ENCODE data around the gene TMIGD3. TPM values are rescaled to one million over a fixed set of nuclear protein-coding genes. Genes with fewer than 3 reads are reported as not detected.
A peak's percentile ranks its signal among the peaks of the same experiment; 100 is the strongest.

TMIGD3 gene
- total RNA-seq, 3 donors from 2014 or later = 0.87 to 5.0 (median 3.5) TPM

DNA sequence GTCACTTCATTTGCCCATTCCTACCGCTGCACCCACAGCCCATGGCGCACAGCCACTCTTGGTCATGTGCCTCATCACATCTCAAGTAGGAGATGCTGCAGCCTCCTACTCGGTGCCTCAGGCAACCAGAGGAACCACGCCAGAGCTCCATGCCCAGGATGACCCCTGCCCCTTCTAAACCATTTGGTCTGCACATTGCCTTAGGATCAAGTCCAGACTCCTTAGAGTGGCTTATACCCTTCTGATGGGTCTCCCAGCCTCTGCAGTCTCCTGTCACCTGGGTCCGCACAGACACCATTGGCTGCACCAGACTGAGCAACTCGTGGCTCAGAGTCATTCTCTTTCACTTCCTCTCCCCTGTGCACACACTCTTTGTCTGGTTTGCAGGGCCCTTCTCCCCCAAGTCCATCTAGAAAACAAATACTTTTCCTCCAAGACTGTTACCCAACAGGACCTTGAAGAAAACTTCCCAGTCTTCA is 2.2 kb upstream of the TMIGD3 start:
- Histone ChIP-seq H3K4me1 (ENCODE audit: low read depth) (peaks cover 20% of the 10 kb centered on the region), H3K36me3 (ENCODE audit: low read depth) (no peaks in the 10 kb centered on the region), H3K4me3 (no peak overlapping the region), H3K9me3 (no peaks in the 10 kb centered on the region)
- TF ChIP-seq, protein P1, sequence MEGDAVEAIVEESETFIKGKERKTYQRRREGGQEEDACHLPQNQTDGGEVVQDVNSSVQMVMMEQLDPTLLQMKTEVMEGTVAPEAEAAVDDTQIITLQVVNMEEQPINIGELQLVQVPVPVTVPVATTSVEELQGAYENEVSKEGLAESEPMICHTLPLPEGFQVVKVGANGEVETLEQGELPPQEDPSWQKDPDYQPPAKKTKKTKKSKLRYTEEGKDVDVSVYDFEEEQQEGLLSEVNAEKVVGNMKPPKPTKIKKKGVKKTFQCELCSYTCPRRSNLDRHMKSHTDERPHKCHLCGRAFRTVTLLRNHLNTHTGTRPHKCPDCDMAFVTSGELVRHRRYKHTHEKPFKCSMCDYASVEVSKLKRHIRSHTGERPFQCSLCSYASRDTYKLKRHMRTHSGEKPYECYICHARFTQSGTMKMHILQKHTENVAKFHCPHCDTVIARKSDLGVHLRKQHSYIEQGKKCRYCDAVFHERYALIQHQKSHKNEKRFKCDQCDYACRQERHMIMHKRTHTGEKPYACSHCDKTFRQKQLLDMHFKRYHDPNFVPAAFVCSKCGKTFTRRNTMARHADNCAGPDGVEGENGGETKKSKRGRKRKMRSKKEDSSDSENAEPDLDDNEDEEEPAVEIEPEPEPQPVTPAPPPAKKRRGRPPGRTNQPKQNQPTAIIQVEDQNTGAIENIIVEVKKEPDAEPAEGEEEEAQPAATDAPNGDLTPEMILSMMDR (IDR thresholded peaks at IDR 0.05) = no peak
- intact Hi-C loops (cut with DNase I, micrococcal nuclease) = loop anchor here in 1 of 2 donors (10.0 kb wide), 1 partner anchor 239 kb away; no protein-coding TSS in a partner anchor
- no peak for ATAC-seq
- DNase-seq = peak in 2 of 3 donors; percentile 33 to 56

DNA sequence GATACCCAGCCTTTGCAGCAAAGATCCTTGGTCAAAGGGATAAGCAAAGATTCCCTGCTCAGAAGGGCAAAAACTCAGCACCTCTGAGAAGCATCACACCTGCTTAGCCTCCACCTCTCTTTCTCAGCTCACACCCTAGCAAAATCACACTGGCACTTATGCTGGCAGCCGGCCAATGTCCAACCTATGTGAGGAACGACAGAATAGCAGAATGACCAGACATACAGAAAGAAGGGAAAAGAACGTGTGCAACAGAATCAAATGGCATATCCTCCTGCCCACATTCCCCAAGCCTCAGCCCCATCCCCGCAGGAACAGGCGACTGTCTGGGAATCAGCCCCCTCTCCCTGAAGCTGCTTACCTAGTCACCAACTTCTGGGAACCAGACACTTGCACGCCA is 664 bp upstream of the TMIGD3 start:
- DNase-seq (no peak), ATAC-seq (no peak)
- H3K4me3 ChIP-seq = no peak overlapping the region
- no peaks in the 10 kb centered on the region for H3K9me3 ChIP-seq
- intact Hi-C loops (cut with DNase I, micrococcal nuclease) = loop anchor here in 1 of 2 donors (10.0 kb wide), 1 partner anchor 241 kb away; no protein-coding TSS in a partner anchor
- peaks cover 17% of the 10 kb centered on the region for H3K4me1 ChIP-seq (ENCODE audit: low read depth)
- no peaks in the 10 kb centered on the region for H3K36me3 ChIP-seq (ENCODE audit: low read depth)
- TF ChIP-seq, protein P1 (IDR thresholded peaks at IDR 0.05) = no peak

DNA sequence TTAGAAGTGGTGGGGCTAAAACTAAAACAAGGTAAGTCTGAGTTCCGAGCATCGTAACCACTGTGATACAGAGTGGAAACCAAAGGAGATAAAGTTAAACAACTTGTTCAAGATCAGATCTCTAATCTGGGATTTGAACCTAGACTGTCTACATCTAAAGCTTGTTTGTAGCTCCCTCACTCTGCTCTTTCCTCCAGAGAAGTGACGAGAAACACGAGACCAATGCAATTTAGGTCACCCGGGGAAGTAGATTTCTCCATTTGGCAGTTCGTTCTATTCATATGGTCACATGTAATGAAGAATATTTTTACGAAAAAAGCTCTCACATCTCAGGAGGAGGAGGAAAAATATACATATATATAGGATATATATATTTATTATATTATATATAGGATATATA is 1.8 kb downstream of the TMIGD3 start:
- no peaks in the 10 kb centered on the region for H3K9me3 ChIP-seq
- TF ChIP-seq, protein P1 (IDR thresholded peaks at IDR 0.05) = no peak
- H3K4me1 ChIP-seq (ENCODE audit: low read depth) = no peaks in the 10 kb centered on the region
- intact Hi-C loops (cut with DNase I, micrococcal nuclease) = loop anchor here in 1 of 2 donors (10.0 kb wide), 1 partner anchor 243 kb away; no protein-coding TSS in a partner anchor
- no peaks in the 10 kb centered on the region for H3K36me3 ChIP-seq (ENCODE audit: low read depth)
- H3K4me3 ChIP-seq = no peak overlapping the region
- DNase-seq (no peak), ATAC-seq (no peak)

DNA sequence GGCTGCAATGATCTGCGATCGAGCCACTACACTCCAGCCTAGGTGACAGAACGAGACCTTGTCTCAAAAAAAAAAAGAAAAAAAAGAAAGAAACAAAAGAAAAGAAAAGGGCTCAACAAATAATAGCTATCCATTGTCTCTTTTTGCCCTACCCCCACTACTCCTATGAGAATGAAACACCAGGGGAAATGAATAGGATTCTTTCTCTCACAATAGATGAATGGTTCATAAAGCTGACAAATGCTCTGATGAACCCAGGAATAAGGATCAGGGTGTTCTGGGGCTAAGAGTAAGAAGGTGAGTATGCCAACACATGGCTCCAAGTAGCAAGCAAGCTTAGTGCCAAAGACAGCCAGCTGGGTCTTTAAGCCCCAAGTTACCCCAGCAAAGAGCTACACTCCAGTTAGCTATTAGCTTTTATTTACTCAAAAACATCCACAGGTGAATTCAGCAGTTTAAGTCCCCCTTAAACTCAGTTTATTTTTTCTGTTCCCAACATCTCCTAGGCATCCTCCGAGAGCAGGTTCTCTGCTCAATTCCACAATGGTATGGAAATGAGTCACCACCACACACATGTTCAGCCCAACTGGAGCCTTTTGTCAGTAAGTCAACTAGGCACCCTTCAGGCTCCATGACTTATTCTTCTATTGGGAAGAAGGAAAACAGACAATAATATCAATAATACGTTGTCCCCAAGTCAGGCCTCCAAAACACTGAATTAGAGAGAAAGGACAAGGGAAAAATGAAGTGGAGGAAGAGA is 4.2 kb downstream of the TMIGD3 start:
- H3K4me1 ChIP-seq (ENCODE audit: low read depth) = no peaks in the 10 kb centered on the region
- TF ChIP-seq, protein P1 (IDR thresholded peaks at IDR 0.05) = no peak
- H3K36me3 ChIP-seq (ENCODE audit: low read depth) = no peaks in the 10 kb centered on the region
- H3K9me3 ChIP-seq = no peaks in the 10 kb centered on the region
- DNase-seq (no peak), ATAC-seq (no peak)
- no peak overlapping the region for H3K4me3 ChIP-seq
- intact Hi-C loops (cut with DNase I, micrococcal nuclease) = no loop called here

DNA sequence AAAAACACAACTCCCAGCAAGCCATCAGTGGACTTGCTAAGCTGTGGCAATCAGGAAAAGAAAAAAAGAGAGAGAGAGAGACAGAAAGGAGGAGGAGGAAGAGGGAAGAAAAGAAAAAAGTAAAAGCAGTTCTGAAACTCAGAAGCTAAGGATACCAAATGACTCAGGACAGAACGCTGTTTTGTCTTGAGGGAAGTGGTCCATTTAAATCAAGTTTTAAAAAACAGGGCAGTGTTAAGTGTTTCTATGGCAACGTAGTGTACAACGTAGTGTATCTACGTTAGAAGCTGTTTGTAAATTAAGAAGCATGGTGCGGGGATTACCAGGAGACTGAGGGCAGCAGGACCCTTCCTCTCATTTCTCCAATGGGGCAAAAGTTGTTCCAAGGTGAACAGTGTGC is 5.8 kb downstream of the TMIGD3 start:
- no peak for ATAC-seq
- TF ChIP-seq, protein P1 (IDR thresholded peaks at IDR 0.05) = no peak

More for the DNA sequence above, 5.8 kb downstream of the TMIGD3 start:
- H3K4me3 ChIP-seq = no peak overlapping the region
- H3K9me3 ChIP-seq = no peaks in the 10 kb centered on the region
- no peaks in the 10 kb centered on the region for H3K36me3 ChIP-seq (ENCODE audit: low read depth)
- DNase-seq = no peak
- intact Hi-C loops (cut with DNase I, micrococcal nuclease) = no loop called here
- no peaks in the 10 kb centered on the region for H3K4me1 ChIP-seq (ENCODE audit: low read depth)
